ENCODE results near the gene ZNF479. TPM values are rescaled to one million over a fixed set of nuclear protein-coding genes. Genes with fewer than 3 reads are reported as not detected.
"Not testable (repeated sequence)": the region's sequence is repeated elsewhere in the genome, so short reads cannot be mapped to it uniquely, and the experiment has no call there.

ZNF479 gene
- total RNA-seq (ENCODE audit: unreplicated experiment): not detected
- long read RNA-seq: 0 reads

- peaks cover 12% of the 10 kb centered on the region for H3K9me3 Mint-ChIP-seq (ENCODE audit: unreplicated experiment)
- H3K27ac Mint-ChIP-seq (ENCODE audit: unreplicated experiment); H3K4me1 Mint-ChIP-seq (ENCODE audit: low read depth, unreplicated experiment); DNase-seq; H3K27me3 Mint-ChIP-seq (ENCODE audit: unreplicated experiment); H3K36me3 Mint-ChIP-seq (ENCODE audit: unreplicated experiment); H3K4me3 Mint-ChIP-seq (ENCODE audit: unreplicated experiment): not testable (repeated sequence)
Observed at GRCh38 chr7:57132336-57132735, at the start of gene ZNF479. ZNF479 (minus strand) TSS chr7:57132436; CDS start chr7:57132324, 112 bp downstream.

- no peak for DNase-seq
- TF ChIP-seq CTCF (IDR thresholded peaks at IDR 0.05; ENCODE audit: partially characterized antibody, unreplicated experiment): no peak
- no peaks in the 10 kb centered on the region for H3K4me1 Mint-ChIP-seq (ENCODE audit: low read depth, unreplicated experiment)
- no peak overlapping the region for H3K4me3 Mint-ChIP-seq (ENCODE audit: unreplicated experiment)
- no peak overlapping the region for H3K27ac Mint-ChIP-seq (ENCODE audit: unreplicated experiment)
- H3K27me3 Mint-ChIP-seq (ENCODE audit: unreplicated experiment): peaks cover 11% of the 10 kb centered on the region
- H3K36me3 Mint-ChIP-seq (ENCODE audit: unreplicated experiment): peaks cover 8% of the 10 kb centered on the region
- peaks cover 17% of the 10 kb centered on the region for H3K9me3 Mint-ChIP-seq (ENCODE audit: unreplicated experiment)
Observed at GRCh38 chr7:57182031-57182430, 49.8 kb upstream of the ZNF479 start.

- Mint-ChIP-seq H3K4me1 (ENCODE audit: low read depth, unreplicated experiment) (no peaks in the 10 kb centered on the region), H3K27ac (ENCODE audit: unreplicated experiment) (no peak overlapping the region), H3K9me3 (ENCODE audit: unreplicated experiment) (peaks cover 17% of the 10 kb centered on the region), H3K36me3 (ENCODE audit: unreplicated experiment) (peaks cover 8% of the 10 kb centered on the region), H3K4me3 (ENCODE audit: unreplicated experiment) (no peak overlapping the region), H3K27me3 (ENCODE audit: unreplicated experiment) (peaks cover 11% of the 10 kb centered on the region)
- DNase-seq: no peak
- no peak for TF ChIP-seq CTCF (IDR thresholded peaks at IDR 0.05; ENCODE audit: partially characterized antibody, unreplicated experiment)
Observed at GRCh38 chr7:57181281-57181680, 49.0 kb upstream of the ZNF479 start.

- peaks cover 8% of the 10 kb centered on the region for H3K36me3 Mint-ChIP-seq (ENCODE audit: unreplicated experiment)
- peaks cover 17% of the 10 kb centered on the region for H3K9me3 Mint-ChIP-seq (ENCODE audit: unreplicated experiment)
- peaks cover 11% of the 10 kb centered on the region for H3K27me3 Mint-ChIP-seq (ENCODE audit: unreplicated experiment)
- H3K4me3 Mint-ChIP-seq (ENCODE audit: unreplicated experiment): no peak overlapping the region
- no peaks in the 10 kb centered on the region for H3K4me1 Mint-ChIP-seq (ENCODE audit: low read depth, unreplicated experiment)
- no peak for DNase-seq
- H3K27ac Mint-ChIP-seq (ENCODE audit: unreplicated experiment): no peak overlapping the region
- TF ChIP-seq CTCF (IDR thresholded peaks at IDR 0.05; ENCODE audit: partially characterized antibody, unreplicated experiment): no peak
Observed at GRCh38 chr7:57179776-57180415, 47.7 kb upstream of the ZNF479 start.

GRCh38 chr7:57178768-57179139 is 46.5 kb upstream of the ZNF479 start:
- no peak for TF ChIP-seq CTCF (IDR thresholded peaks at IDR 0.05; ENCODE audit: partially characterized antibody, unreplicated experiment)
- DNase-seq: no peak
- Mint-ChIP-seq H3K4me3 (ENCODE audit: unreplicated experiment) (no peak overlapping the region), H3K4me1 (ENCODE audit: low read depth, unreplicated experiment) (no peaks in the 10 kb centered on the region), H3K27me3 (ENCODE audit: unreplicated experiment) (peaks cover 11% of the 10 kb centered on the region), H3K36me3 (ENCODE audit: unreplicated experiment) (peaks cover 8% of the 10 kb centered on the region), H3K9me3 (ENCODE audit: unreplicated experiment) (peaks cover 17% of the 10 kb centered on the region), H3K27ac (ENCODE audit: unreplicated experiment) (no peak overlapping the region)

Measured in glutamatergic neuron (in vitro differentiated cells).